HG03135 (cell line): ENCODE results near the gene TLE1.
"Not testable (repeated sequence)": the region's sequence is repeated elsewhere in the genome, so short reads cannot be mapped to it uniquely, and the experiment has no call there.

ENCODE experiments used
- ATAC-seq: cut with Tn5 transposase; IDR thresholded peaks from one replicate; pipeline ENCODE4 v1.9.1; 2021; ENCODE audit warnings: mild to moderate bottlenecking, moderate library complexity; ENCODE audit not compliant: unreplicated experiment

TLE1 gene

GRCh38 chr9:81623778-81624177 is 65.6 kb downstream of the TLE1 start:
- ATAC-seq = no peak

- ATAC-seq = no peak
Observed at GRCh38 chr9:81622471-81623255, 66.7 kb downstream of the TLE1 start.

- no peak for ATAC-seq
Observed at GRCh38 chr9:81621785-81622259, 67.5 kb downstream of the TLE1 start.

GRCh38 chr9:81621118-81621517 is 68.2 kb downstream of the TLE1 start:
- ATAC-seq = no peak

- no peak for ATAC-seq
Observed at GRCh38 chr9:81620002-81620390, 69.4 kb downstream of the TLE1 start.

GRCh38 chr9:81619353-81620001 is 69.9 kb downstream of the TLE1 start:
- no peak for ATAC-seq

GRCh38 chr9:81618923-81619322 is 70.4 kb downstream of the TLE1 start:
- no peak for ATAC-seq

- ATAC-seq = no peak
Observed at GRCh38 chr9:81616141-81616540, 73.2 kb downstream of the TLE1 start.

GRCh38 chr9:81614335-81614734 is 75.0 kb downstream of the TLE1 start:
- no peak for ATAC-seq

- no peak for ATAC-seq
Observed at GRCh38 chr9:81613002-81613812, 76.1 kb downstream of the TLE1 start.

- no peak for ATAC-seq
Observed at GRCh38 chr9:81611664-81612063, 77.7 kb downstream of the TLE1 start.

GRCh38 chr9:81610740-81611107 is 78.6 kb downstream of the TLE1 start:
- ATAC-seq = no peak

GRCh38 chr9:81609782-81610739 is 79.3 kb downstream of the TLE1 start:
- ATAC-seq = no peak

GRCh38 chr9:81608289-81608657 is 81.1 kb downstream of the TLE1 start:
- ATAC-seq = no peak

GRCh38 chr9:81607593-81608288 is 81.6 kb downstream of the TLE1 start:
- ATAC-seq = no peak

- ATAC-seq = not testable (repeated sequence)
Observed at GRCh38 chr9:81606261-81606660, 83.1 kb downstream of the TLE1 start.

GRCh38 chr9:81605170-81605670 is 84.1 kb downstream of the TLE1 start:
- no peak for ATAC-seq

GRCh38 chr9:81604306-81605169 is 84.8 kb downstream of the TLE1 start:
- ATAC-seq = no peak
